ENCODE results near the gene FADS2.

FADS2 gene

DNA sequence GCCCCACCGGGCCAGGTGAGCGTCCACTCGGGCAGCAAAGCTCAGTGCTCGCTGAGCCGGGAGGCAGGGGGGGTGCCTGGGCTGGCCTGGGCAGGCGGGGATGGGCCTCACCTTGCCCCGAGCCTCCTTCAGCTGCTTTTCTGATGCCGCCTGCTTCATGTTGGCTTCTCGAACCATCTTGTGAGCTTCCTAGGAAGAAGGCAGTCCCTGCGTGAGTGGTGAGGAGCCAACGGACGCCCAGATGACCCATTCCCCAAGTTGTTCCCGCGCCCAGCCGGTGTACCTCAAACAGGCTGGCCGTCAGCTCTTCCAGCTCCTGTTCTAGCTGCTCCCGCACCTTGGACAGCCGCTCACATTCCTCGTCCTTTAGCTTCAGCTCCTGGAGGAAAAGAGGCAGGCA lies 79.2 kb downstream of the FADS2 start:
- no peak overlapping the region for H3K27ac ChIP-seq
- TF ChIP-seq, protein P1, sequence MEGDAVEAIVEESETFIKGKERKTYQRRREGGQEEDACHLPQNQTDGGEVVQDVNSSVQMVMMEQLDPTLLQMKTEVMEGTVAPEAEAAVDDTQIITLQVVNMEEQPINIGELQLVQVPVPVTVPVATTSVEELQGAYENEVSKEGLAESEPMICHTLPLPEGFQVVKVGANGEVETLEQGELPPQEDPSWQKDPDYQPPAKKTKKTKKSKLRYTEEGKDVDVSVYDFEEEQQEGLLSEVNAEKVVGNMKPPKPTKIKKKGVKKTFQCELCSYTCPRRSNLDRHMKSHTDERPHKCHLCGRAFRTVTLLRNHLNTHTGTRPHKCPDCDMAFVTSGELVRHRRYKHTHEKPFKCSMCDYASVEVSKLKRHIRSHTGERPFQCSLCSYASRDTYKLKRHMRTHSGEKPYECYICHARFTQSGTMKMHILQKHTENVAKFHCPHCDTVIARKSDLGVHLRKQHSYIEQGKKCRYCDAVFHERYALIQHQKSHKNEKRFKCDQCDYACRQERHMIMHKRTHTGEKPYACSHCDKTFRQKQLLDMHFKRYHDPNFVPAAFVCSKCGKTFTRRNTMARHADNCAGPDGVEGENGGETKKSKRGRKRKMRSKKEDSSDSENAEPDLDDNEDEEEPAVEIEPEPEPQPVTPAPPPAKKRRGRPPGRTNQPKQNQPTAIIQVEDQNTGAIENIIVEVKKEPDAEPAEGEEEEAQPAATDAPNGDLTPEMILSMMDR (conservative IDR thresholded peaks at IDR 0.05), result no peak

DNA sequence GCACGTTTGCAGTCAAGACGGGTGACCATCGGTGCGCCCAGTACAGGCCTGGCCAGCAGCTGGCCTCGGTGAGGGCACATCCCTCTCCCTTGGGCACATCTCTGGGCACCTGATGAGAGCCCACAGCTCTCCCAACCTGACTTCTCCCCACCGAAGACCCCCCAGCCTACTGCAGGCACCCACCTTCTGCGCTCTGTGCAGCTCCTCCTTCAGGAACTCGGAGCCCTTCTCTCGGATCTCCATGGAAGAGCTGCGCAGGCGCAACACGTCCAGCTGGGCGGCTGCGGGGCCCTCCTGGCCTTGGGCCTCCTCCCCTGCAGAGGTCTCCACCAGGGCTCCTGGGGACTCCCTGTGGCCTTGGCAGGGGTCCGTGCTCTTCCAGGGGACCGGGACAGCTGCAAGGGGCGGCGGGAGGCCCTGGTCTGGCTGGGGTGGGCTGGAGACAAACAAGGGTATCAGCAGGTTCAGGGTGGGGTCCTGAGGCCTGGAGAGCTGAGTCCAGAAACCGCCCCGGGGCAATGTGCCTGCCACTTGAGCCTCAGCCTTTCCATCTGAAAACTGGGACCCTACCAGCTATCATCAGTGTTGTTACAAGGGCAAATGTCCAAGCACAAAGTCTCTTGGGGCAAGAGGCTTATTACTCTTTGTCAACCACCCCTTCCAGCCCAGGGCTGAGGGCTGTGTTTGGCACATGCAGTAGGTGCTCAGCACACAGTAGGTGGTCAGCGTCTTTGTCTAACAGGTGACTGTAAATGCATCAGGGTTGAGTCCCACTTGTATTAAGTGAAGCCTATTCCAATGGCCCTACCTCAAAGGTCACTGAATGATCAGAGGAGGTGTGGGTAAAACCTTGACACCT lies 80.0 kb downstream of the FADS2 start:
- no peak overlapping the region for H3K27ac ChIP-seq
- TF ChIP-seq, protein P1 (conservative IDR thresholded peaks at IDR 0.05), result no peak

DNA sequence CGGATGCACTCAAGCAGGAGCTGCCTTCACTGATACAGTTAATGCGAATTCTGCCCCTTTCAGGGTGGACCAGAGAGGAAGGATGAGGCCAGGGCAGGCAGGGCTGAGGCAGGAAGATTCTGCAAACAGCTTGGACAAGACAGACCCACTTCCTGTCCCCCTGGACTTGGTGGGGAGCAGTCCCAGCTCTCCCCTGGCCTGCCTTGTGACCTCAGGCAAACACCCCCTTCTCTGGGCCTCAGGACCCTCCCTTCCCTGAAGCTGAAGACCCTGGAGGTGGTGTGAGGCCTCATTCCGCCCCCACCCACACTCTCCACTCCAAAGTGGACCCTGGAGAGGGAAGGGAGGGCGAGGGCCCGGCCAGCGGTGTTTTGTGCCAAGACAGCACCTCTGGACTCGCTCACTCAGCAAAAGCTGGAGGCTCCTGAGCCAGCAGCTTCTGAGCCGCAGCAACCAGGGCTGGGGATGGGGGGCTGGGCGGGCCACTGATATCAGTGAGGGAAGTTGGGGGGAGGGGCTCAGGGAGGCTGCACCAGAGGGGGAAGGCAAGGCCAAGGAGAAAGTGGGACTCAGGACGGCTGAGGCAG lies 80.7 kb downstream of the FADS2 start:
- no peak overlapping the region for H3K27ac ChIP-seq
- TF ChIP-seq, protein P1 (conservative IDR thresholded peaks at IDR 0.05), result no peak

DNA sequence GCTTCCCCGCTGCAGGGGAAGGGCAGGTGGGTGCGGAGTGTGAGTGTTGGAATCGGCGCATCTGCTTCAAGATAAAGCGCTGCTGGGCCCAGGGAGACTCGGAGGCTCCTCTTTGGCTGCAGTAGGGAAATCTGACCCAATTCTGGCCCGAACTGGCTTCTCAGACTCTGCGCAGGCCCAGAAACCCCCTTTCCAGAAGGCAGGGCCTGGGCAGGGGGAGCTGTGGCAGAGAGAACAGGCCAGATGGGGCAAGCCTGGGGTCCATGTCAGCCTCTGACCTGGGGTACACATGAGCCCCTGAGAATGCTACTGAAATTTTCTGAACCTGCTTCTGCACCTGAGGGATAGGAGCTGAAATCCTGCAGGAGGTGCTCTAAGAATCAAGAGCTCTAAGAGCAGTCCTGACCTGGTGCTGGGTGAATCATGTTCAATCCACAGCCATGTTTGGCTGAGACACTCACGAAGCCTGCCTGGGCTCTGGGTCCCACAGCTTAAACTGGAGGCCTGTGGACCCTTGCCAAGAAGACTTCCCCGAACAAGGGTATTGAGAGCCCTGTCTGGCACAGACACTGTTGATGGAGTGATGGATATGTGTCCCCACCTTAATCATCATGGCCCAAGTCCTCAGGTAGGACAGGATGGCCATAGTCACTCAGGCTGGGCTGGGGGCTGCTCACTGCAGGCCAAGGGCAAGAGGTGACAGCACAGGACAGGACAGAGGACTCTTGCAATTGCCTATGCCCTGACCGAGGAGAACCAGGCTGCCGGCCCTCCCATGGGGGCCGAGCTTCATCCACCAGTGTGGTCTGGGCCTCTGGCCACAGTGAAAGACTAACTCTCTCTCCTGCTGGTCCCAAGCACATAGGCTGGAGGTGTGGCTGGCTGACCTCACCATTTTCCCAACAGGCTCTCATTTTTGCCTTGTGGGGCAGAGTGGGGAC lies 82.4 kb downstream of the FADS2 start:
- TF ChIP-seq, protein P1 (conservative IDR thresholded peaks at IDR 0.05), result no peak
- H3K27ac ChIP-seq, result no peak overlapping the region

DNA sequence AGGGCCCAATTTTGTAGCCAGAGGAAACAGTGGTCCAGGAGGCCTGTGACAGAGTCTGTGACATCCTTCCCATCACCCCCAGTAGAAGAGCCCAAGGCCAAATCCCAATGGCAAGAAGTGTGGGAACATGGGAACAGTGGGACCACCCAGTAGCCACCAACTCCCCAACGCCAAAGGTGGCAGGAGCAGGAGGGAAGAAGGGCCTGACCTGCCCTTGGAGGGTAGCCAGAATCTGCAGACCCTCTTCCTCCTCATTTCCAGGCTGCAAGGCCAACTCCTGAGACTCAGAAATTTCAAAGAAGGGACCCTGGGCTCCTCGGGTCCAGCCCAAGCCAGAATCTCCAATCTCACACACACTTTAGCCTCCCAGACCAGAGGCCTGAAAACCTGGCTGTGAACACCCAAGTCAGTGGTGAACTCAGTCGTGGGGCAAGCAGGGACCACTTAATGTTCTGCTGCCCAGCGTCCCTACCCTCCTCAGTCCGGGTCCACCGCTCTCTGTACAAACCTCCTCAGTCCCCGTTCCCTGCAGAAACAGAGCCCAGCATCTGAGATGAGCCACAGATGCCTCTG lies 83.1 kb downstream of the FADS2 start:
- no peak overlapping the region for H3K27ac ChIP-seq
- TF ChIP-seq, protein P1 (conservative IDR thresholded peaks at IDR 0.05), result no peak

DNA sequence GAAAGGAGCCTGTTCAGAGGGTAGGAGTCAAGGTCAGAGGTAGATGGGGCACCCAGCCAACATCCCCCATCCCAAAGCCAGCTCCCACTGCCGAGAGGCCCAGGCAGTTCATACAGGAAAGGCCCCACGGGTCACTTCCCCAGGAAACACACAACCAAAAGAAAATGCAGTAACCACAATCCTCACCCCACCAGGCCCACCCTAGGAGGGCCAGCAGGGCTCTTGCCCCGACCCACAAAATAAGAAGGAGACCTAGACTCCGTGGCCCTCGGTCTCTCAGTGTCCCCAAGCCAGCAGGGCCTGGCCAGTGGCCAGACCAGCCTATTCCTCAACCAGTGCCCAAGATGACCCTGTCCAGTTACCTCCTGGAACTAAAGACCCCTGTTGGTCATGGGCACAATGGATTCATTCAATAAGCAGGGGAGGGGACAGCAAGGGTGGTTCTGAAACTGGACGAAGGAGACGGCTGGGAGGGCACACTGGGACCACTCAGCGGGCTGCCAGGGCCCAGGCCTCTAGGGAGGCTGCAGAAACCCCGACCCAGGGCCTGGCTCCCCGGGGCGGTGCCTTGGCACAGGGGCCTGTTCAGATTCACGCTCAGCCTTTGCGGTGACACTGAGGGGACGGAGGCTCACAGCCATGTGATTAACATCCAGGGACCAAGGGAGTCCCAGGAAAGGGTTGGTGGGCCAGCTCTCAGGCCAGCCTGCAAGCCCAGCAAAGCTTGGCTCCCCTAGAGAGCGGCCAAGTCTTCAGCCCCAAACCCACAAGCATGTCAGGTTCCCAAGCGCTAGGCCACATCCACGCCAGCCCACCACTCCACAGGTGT lies 83.8 kb downstream of the FADS2 start:
- H3K27ac ChIP-seq, result no peak overlapping the region
- TF ChIP-seq, protein P1 (conservative IDR thresholded peaks at IDR 0.05), result no peak
